Activated T-cell treated with anti-CD3 and anti-CD28 coated beads, Interleukin-2, amount 50 U/mL, for 1 hour (primary cell): Measurements from ENCODE around the gene TNFSF13B.

Experiments used
- DNase-seq: peaks from one replicate; pipeline ENCODE4 v3.0.0-alpha.2; 2020

TNFSF13B gene

GRCh38 chr13:108352599-108352998 lies 83.1 kb downstream of the TNFSF13B start:
- no peak for DNase-seq

GRCh38 chr13:108357228-108357627 lies 87.7 kb downstream of the TNFSF13B start:
- no peak for DNase-seq
